Measurements from ENCODE around the gene FLNB. TPM values are rescaled to one million over a fixed set of nuclear protein-coding genes. Genes with fewer than 3 reads are reported as not detected.

The FLNB gene
- total RNA-seq, 2 donors from 2014 or later: 104 to 121 TPM

GRCh38 chr3:58120075-58120812, 112.0 kb downstream of the FLNB start:
- 16 to 36% methylated on average over 10 of the region's 10 CpGs for WGBS, 2 donors
- H3K4me1 ChIP-seq: peaks cover 52% of the 10 kb centered on the region
- intact Hi-C loops (cut with DNase I): no loop called here
- no peaks in the 10 kb centered on the region for H3K9me3 ChIP-seq
- ATAC-seq (peak; percentile 78), DNase-seq (peak; percentile 60 to 86 (median 73))
- H3K27me3 ChIP-seq: no peaks in the 10 kb centered on the region
- TF ChIP-seq, protein P1, sequence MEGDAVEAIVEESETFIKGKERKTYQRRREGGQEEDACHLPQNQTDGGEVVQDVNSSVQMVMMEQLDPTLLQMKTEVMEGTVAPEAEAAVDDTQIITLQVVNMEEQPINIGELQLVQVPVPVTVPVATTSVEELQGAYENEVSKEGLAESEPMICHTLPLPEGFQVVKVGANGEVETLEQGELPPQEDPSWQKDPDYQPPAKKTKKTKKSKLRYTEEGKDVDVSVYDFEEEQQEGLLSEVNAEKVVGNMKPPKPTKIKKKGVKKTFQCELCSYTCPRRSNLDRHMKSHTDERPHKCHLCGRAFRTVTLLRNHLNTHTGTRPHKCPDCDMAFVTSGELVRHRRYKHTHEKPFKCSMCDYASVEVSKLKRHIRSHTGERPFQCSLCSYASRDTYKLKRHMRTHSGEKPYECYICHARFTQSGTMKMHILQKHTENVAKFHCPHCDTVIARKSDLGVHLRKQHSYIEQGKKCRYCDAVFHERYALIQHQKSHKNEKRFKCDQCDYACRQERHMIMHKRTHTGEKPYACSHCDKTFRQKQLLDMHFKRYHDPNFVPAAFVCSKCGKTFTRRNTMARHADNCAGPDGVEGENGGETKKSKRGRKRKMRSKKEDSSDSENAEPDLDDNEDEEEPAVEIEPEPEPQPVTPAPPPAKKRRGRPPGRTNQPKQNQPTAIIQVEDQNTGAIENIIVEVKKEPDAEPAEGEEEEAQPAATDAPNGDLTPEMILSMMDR (IDR thresholded peaks at IDR 0.05): peak in 1 of 7 experiments; percentile 3
- TF ChIP-seq POLR2A (IDR thresholded peaks at IDR 0.05): peak in 2 of 3 donors; percentile 19 to 26
- H3K27ac ChIP-seq: peak overlapping the region; percentile 44 to 71 (median 56)
- peaks cover 0 to 17% of the 10 kb centered on the region in 2 donors for H3K36me3 ChIP-seq (replicated peaks in 1 of 2; ENCODE audit: insufficient read depth in 1 of 2, low read depth in 2 of 2)
- no peak overlapping the region for H3K4me3 ChIP-seq

DNA sequence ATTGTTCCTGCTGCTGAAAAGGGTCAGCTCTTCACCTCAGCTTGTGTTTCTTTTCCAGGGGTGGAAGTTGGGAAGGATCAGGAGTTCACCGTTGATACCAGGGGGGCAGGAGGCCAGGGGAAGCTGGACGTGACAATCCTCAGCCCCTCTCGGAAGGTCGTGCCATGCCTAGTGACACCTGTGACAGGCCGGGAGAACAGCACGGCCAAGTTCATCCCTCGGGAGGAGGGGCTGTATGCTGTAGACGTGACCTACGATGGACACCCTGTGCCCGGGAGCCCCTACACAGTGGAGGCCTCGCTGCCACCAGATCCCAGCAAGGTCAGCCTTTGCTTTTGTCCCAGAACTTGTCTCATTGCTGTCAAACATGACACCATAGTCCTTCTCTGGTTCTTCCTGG, 113.0 kb downstream of the FLNB start:
- 89 to 90% methylated on average over 9 to 11 of the region's 11 CpGs for WGBS, 2 donors
- H3K27ac ChIP-seq: peak overlapping the region in 3 of 4 donors; percentile 10 to 71 (median 44)
- TF ChIP-seq, protein P1 (IDR thresholded peaks at IDR 0.05): no peak
- TF ChIP-seq POLR2A (IDR thresholded peaks at IDR 0.05): no peak
- H3K36me3 ChIP-seq (replicated peaks in 1 of 2; ENCODE audit: insufficient read depth in 1 of 2, low read depth in 2 of 2): peaks cover 5 to 26% of the 10 kb centered on the region in 2 donors
- intact Hi-C loops (cut with DNase I): no loop called here
- H3K27me3 ChIP-seq: no peaks in the 10 kb centered on the region
- no peak for DNase-seq
- H3K4me1 ChIP-seq: peaks cover 49% of the 10 kb centered on the region
- H3K4me3 ChIP-seq: no peak overlapping the region
- ATAC-seq: no peak
- H3K9me3 ChIP-seq: no peaks in the 10 kb centered on the region

DNA sequence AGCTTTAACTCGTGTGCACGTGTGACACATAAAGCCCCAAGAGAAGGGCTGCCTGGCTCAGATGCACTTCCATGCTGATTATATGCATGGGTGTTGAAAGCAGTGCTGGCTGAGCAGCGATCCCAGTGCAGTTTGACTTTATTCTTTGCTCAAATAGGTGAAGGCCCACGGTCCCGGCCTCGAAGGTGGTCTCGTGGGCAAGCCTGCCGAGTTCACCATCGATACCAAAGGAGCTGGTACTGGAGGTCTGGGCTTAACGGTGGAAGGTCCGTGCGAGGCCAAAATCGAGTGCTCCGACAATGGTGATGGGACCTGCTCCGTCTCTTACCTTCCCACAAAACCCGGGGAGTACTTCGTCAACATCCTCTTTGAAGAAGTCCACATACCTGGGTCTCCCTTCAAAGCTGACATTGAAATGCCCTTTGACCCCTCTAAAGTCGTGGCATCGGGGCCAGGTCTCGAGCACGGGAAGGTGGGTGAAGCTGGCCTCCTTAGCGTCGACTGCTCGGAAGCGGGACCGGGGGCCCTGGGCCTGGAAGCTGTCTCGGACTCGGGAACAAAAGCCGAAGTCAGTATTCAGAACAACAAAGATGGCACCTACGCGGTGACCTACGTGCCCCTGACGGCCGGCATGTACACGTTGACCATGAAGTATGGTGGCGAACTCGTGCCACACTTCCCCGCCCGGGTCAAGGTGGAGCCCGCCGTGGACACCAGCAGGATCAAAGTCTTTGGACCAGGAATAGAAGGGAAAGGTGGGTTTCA, 114.9 kb downstream of the FLNB start:
- DNase-seq (no peak), ATAC-seq (no peak)
- Histone ChIP-seq H3K27ac (no peak overlapping the region), H3K36me3 (replicated peaks in 1 of 2; ENCODE audit: insufficient read depth in 1 of 2, low read depth in 2 of 2) (peaks cover 5 to 32% of the 10 kb centered on the region in 2 donors), H3K27me3 (no peaks in the 10 kb centered on the region), H3K4me1 (peaks cover 30% of the 10 kb centered on the region), H3K4me3 (no peak overlapping the region), H3K9me3 (no peaks in the 10 kb centered on the region)
- WGBS, 2 donors: 95 to 96% methylated on average over 38 to 40 of the region's 41 CpGs
- intact Hi-C loops (cut with DNase I): no loop called here
- TF ChIP-seq, protein P1 (IDR thresholded peaks at IDR 0.05): no peak
- no peak for TF ChIP-seq POLR2A (IDR thresholded peaks at IDR 0.05)

DNA sequence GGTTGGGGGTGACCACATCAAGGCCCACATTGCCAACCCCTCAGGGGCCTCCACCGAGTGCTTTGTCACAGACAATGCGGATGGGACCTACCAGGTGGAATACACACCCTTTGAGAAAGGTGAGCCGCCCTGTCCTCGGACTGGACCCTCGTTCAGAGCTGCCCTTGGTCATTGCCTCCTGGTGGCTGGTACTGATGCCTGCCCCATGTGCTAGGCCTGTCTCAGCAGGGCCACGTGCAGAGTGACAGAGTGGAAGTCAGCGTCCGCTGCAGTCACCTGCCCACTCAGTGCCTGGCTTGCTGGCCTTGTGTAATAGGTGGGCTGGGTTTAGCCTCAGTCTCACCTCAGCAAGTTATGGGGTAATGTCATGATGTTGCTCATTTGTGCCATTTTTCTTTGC, 116.2 kb downstream of the FLNB start:
- no peak overlapping the region for H3K4me3 ChIP-seq
- H3K27ac ChIP-seq: no peak overlapping the region
- ATAC-seq (no peak), DNase-seq (no peak)
- no peaks in the 10 kb centered on the region for H3K9me3 ChIP-seq
- peaks cover 5 to 32% of the 10 kb centered on the region in 2 donors for H3K36me3 ChIP-seq (replicated peaks in 1 of 2; ENCODE audit: insufficient read depth in 1 of 2, low read depth in 2 of 2)
- no peak for TF ChIP-seq POLR2A (IDR thresholded peaks at IDR 0.05)
- TF ChIP-seq, protein P1 (IDR thresholded peaks at IDR 0.05): no peak
- no peaks in the 10 kb centered on the region for H3K27me3 ChIP-seq
- peaks cover 20% of the 10 kb centered on the region for H3K4me1 ChIP-seq
- intact Hi-C loops (cut with DNase I): no loop called here
- WGBS, 2 donors: 93 to 98% methylated on average over 7 to 8 of the region's 8 CpGs
